Measurements from ENCODE around the gene MRPL30. TPM values are rescaled to one million over a fixed set of nuclear protein-coding genes. Genes with fewer than 3 reads are reported as not detected.
A peak's percentile ranks its signal among the peaks of the same experiment; 100 is the strongest.

MRPL30 gene
- total and polyA plus RNA-seq, 2 of the 8 experiments (the other 6 are each of a cell fraction or from before 2014, with no cell fraction given), result 22.3 to 46.2 TPM

GRCh38 chr2:99183025-99183424 lies 2.0 kb downstream of the MRPL30 start:
- Histone ChIP-seq H3K4me2 (ENCODE audit: insufficient read depth in 1 of 2, low read depth in 2 of 2, low read length in 2 of 2) (peak overlapping the region in 1 of 2 experiments; percentile 65; a peak in 1 of 4 replicates), H2BK120ac (replicated peaks; ENCODE audit: low read depth, low read length) (no peak overlapping the region), H4K91ac (replicated peaks; ENCODE audit: insufficient read length, low read length) (no peak overlapping the region), H3K79me2 (ENCODE audit: control insufficient read depth in 1 of 2, insufficient read depth in 2 of 2, low read length in 2 of 2) (peaks cover 7 to 87% of the 10 kb centered on the region in 2 experiments), H4K5ac (ENCODE audit: insufficient read length, low read depth, low read length) (no peak overlapping the region), H3K79me1 (ENCODE audit: low read depth, low read length) (no peaks in the 10 kb centered on the region), H2BK5ac (ENCODE audit: low read depth, low read length) (no peak overlapping the region), H3K4me3 (ENCODE audit: extremely low read depth in 1 of 4, insufficient read depth in 2 of 4, low read depth in 3 of 4, low read length in 4 of 4) (no peak overlapping the region), H3K36me3 (ENCODE audit: control insufficient read depth in 2 of 4, insufficient read depth in 4 of 4, low read length in 3 of 4) (peaks cover 0 to 5% (median 2%) of the 10 kb centered on the region in 4 experiments; a peak in 2 of 8 replicates), H3K23me2 (ENCODE audit: low read depth, low read length) (peaks cover 5% of the 10 kb centered on the region), H3K4ac (replicated peaks; ENCODE audit: insufficient read length, low read depth, low read length) (no peak overlapping the region), H2AFZ (ENCODE audit: low read length) (no peak overlapping the region), H3K9ac (replicated peaks in 1 of 4; ENCODE audit: extremely low read depth in 1 of 4, low read depth in 3 of 4, low read length in 3 of 4) (no peak overlapping the region), H2AK5ac (ENCODE audit: low read depth, low read length) (no peak overlapping the region), H3K56ac (replicated peaks; ENCODE audit: insufficient read length, low read depth, low read length) (no peak overlapping the region), H3K23ac (ENCODE audit: insufficient read length) (no peak overlapping the region), H2BK15ac (ENCODE audit: low read length) (no peak overlapping the region), H3K14ac (ENCODE audit: insufficient read length) (no peak overlapping the region), H2BK12ac (ENCODE audit: low read depth, low read length) (no peak overlapping the region), H3K27ac (ENCODE audit: low read depth, low read length) (no peak overlapping the region), H4K8ac (ENCODE audit: extremely low read depth, insufficient read depth, low read length) (no peak overlapping the region), H4K20me1 (replicated peaks in 1 of 2; ENCODE audit: control insufficient read depth in 1 of 2, insufficient read depth in 2 of 2, low read length in 2 of 2) (peaks cover 0 to 1% of the 10 kb centered on the region in 2 experiments), H3K4me1 (replicated peaks in 1 of 4; ENCODE audit: control insufficient read depth in 3 of 4, insufficient read depth in 4 of 4, low read length in 3 of 4) (peaks cover 0 to 2% (median 0%) of the 10 kb centered on the region in 4 experiments; a peak in 3 of 7 replicates), H3K18ac (ENCODE audit: extremely low read depth, low read length) (no peak overlapping the region), H3K27me3 (replicated peaks in 1 of 4; ENCODE audit: control insufficient read depth in 3 of 4, extremely low read depth in 1 of 4, insufficient read depth in 3 of 4, low read length in 3 of 4) (no peaks in the 10 kb centered on the region), H2BK20ac (ENCODE audit: low read length) (no peak overlapping the region), H3K9me3 (ENCODE audit: insufficient read depth in 2 of 2, low read depth in 1 of 2, low read length in 1 of 2) (no peaks in the 10 kb centered on the region)
- WGBS, 2 experiments (ENCODE audit: extremely low coverage in 1 of 2, insufficient coverage in 1 of 2, insufficient read length in 1 of 2, insufficient replicate concordance in 2 of 2, low coverage in 1 of 2, low lambda C conversion rate in 2 of 2, missing lambda C conversion rate in 1 of 2), result 94% methylated on average over 3 of the region's 3 CpGs; no CpG with 5 or more reads in 1 of the 2 experiments
- FAIRE-seq, result no peak
- TF ChIP-seq CEBPB (IDR thresholded peaks at IDR 0.05; ENCODE audit: low read depth, low read length) (peak; percentile 80), CTCF (IDR thresholded peaks at IDR 0.05; ENCODE audit: control extremely low read depth in 1 of 3, insufficient read depth in 1 of 3, low read depth in 1 of 3, low read length in 3 of 3) (no peak)
- ChIA-PET CTCF (ENCODE audit: partially characterized antibody) (no interaction called here), POLR2A (ENCODE audit: partially characterized antibody) (no interaction called here)
- DNase-seq (ENCODE audit: low read depth in 1 of 2, low spot score in 2 of 2), result no peak
